Right renal pelvis (tissue), 4 donors: ENCODE results near the gene RPRD1B. TPM values are rescaled to one million over a fixed set of nuclear protein-coding genes. Genes with fewer than 3 reads are reported as not detected.

Experiments
- polyA plus RNA-seq, 4 donors: library from polyadenylated mRNA; unstranded; fragments of 120-200 nt; gene quantifications; one replicate each; pipeline ENCODE4 v1.2.1, GENCODE V29; 2013; ENCODE audit not compliant: insufficient read length in 4 of 4

The RPRD1B gene
- polyA plus RNA-seq, 4 donors, result 34.3 to 42.6 (median 39.3) TPM

Other genes with a start within 250 kb of the RPRD1B start
- 1 to 10 TPM; 1.5 to 3.0 (median 2.1) TPM for gene VSTM2L, start 130.6 kb upstream of the RPRD1B start, polyA plus RNA-seq
- 10 to 100 TPM; 24.2 to 28.8 (median 26.9) TPM for gene TTI1, start 290 bp upstream of the RPRD1B start, polyA plus RNA-seq
- gene TGM2, start 131.5 kb downstream of the RPRD1B start, polyA plus RNA-seq, result 10 to 100 TPM; 34.1 to 45.1 (median 38.6) TPM
- gene KIAA1755, start 227.0 kb downstream of the RPRD1B start, polyA plus RNA-seq, result 1 to 10 TPM; 2.7 to 4.1 (median 3.1) TPM